GM19452 (cell line): ENCODE measurements around the gene POLN.
A peak's percentile ranks its signal among the peaks of the same experiment; 100 is the strongest.

Experiments
- ATAC-seq: cut with Tn5 transposase; IDR thresholded peaks from one replicate; pipeline ENCODE4 v1.9.1; 2021; ENCODE audit not compliant: unreplicated experiment

POLN gene

GRCh38 chr4:2264481-2265041 lies 22.6 kb upstream of the POLN start:
- ATAC-seq, result no peak

GRCh38 chr4:2263926-2264321 lies 22.0 kb upstream of the POLN start:
- no peak for ATAC-seq

GRCh38 chr4:2262944-2263250 lies 21.0 kb upstream of the POLN start:
- ATAC-seq, result no peak

- ATAC-seq, result peak; percentile 93
Measured at GRCh38 chr4:2262145-2262943, 20.4 kb upstream of the POLN start.

- ATAC-seq, result peak; percentile 0
Measured at GRCh38 chr4:2261853-2262144, 19.9 kb upstream of the POLN start, which contains the start of gene MXD4. MXD4 (minus strand) TSS chr4:2262109; CDS start chr4:2261980, 129 bp downstream.

- ATAC-seq, result no peak
Measured at GRCh38 chr4:2261110-2261852, 19.4 kb upstream of the POLN start.

GRCh38 chr4:2260344-2261109 lies 18.6 kb upstream of the POLN start:
- no peak for ATAC-seq

GRCh38 chr4:2259541-2260343 lies 17.8 kb upstream of the POLN start:
- no peak for ATAC-seq

GRCh38 chr4:2259036-2259540 lies 17.2 kb upstream of the POLN start:
- no peak for ATAC-seq

GRCh38 chr4:2258091-2259035 lies 16.4 kb upstream of the POLN start:
- no peak for ATAC-seq

GRCh38 chr4:2257361-2258081 lies 15.6 kb upstream of the POLN start:
- ATAC-seq, result no peak

- ATAC-seq, result no peak
Measured at GRCh38 chr4:2256781-2257191, 14.9 kb upstream of the POLN start.

GRCh38 chr4:2256156-2256731 lies 14.3 kb upstream of the POLN start:
- ATAC-seq, result no peak

- ATAC-seq, result no peak
Measured at GRCh38 chr4:2255501-2256155, 13.7 kb upstream of the POLN start.

GRCh38 chr4:2254665-2255500 lies 13.0 kb upstream of the POLN start:
- no peak for ATAC-seq

GRCh38 chr4:2253160-2254084 lies 11.5 kb upstream of the POLN start:
- no peak for ATAC-seq
